Choroid plexus epithelial cell (primary cell): ENCODE data around the gene ABCD2.

ENCODE experiments used
- DNase-seq: peaks from one replicate; pipeline ENCODE4 v3.0.0-alpha.2; 2010; ENCODE audit warnings: low read depth
- H3K4me3 ChIP-seq: 2 replicates; pipeline ENCODE4 v1.5.1; 2011; ENCODE audit warnings: low read depth, mild to moderate bottlenecking, control low read depth, low read length, moderate library complexity
- TF ChIP-seq, protein P1 (sequence below): conservative IDR thresholded peaks from 2 replicates; pipeline ENCODE4 v1.5.1; 2011; ENCODE audit warnings: low read depth, mild to moderate bottlenecking, control low read depth, inconsistent platforms, low read length, moderate library complexity

The ABCD2 gene

DNA sequence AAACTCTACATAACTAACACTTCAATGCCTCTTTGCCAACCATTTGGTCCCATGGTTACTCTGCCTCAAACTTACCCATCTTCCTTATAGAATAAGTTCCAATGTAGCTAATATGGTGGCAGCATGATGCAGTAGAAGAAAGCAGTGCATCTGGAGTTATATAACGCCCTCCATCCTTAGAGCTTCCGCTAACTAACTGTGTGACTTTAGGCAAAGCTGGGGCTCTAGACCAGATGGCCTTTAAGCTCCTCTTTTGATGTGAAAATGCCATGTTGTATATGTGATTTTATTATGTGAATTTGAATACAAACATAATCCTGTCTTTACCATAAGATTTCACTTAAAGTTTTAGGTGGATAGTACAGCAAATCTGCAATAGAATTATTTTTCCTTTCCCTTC lies 6.1 kb downstream of the ABCD2 start:
- no peak overlapping the region for H3K4me3 ChIP-seq
- no peak for DNase-seq
- TF ChIP-seq, protein P1, sequence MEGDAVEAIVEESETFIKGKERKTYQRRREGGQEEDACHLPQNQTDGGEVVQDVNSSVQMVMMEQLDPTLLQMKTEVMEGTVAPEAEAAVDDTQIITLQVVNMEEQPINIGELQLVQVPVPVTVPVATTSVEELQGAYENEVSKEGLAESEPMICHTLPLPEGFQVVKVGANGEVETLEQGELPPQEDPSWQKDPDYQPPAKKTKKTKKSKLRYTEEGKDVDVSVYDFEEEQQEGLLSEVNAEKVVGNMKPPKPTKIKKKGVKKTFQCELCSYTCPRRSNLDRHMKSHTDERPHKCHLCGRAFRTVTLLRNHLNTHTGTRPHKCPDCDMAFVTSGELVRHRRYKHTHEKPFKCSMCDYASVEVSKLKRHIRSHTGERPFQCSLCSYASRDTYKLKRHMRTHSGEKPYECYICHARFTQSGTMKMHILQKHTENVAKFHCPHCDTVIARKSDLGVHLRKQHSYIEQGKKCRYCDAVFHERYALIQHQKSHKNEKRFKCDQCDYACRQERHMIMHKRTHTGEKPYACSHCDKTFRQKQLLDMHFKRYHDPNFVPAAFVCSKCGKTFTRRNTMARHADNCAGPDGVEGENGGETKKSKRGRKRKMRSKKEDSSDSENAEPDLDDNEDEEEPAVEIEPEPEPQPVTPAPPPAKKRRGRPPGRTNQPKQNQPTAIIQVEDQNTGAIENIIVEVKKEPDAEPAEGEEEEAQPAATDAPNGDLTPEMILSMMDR = no peak

DNA sequence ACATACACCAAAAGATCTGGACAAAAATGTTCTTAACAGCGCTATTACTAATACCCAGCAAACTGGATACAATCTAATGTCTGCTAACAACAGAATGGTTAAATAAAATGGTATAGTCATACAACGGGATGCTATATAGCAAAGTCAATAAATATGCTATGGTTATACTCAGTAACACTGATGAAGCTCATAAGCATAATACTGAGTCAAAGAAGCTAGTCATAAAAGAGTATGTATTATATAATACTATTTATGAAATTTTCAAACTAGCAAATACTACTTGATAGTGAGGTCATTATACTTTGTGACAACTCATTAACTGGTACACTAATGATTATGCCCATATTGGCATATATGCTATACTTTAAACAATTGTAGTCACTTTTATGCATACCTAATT lies 7.4 kb downstream of the ABCD2 start:
- no peak overlapping the region for H3K4me3 ChIP-seq
- TF ChIP-seq, protein P1 = no peak
- DNase-seq = no peak

DNA sequence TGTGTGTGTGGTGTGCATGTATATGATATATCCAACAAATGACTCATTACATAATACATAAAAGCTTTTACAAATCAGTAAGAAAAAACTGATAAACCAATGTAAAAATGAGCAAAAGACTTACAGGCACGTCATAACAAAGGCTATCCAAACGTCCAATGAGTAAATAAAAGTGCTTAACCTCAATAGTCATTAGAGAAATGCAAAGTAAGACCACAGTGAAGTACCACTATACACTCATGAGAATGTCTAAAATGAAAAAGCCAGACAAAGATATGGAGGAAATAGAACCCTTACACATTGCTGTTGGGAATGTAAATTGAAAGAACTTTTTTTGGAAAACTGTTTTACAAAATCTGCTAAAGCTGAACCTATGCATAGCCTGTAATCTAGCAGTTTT lies 7.8 kb downstream of the ABCD2 start:
- TF ChIP-seq, protein P1 = no peak
- H3K4me3 ChIP-seq = no peak overlapping the region
- no peak for DNase-seq

DNA sequence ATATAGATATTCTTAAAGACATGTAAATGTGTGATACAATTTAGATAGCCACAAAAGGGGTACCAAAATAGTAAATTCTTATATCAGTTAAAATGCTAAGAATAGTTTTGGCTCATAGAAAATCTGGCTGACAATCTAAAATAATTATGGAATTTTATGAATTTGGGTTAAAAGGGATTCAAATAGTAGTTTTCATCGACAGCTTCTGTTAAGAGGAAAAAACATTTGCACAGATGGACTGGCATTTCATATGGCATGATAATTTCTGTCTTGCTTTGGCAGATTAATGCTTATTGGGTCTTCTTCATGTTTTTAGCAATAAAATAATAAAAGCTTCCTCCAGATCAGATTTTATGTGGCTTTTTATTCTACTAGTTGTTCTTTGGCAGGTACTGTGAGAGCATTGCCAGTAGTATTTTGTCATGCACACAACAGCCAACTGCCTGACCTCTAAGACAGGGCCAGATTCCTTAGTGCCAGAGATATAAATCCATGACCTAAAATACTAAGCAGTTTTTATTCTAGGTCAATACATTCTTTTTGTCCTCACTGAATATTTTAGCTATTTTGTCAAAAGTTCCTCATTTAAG lies 9.1 kb downstream of the ABCD2 start:
- H3K4me3 ChIP-seq = no peak overlapping the region
- DNase-seq = no peak
- TF ChIP-seq, protein P1 = no peak

DNA sequence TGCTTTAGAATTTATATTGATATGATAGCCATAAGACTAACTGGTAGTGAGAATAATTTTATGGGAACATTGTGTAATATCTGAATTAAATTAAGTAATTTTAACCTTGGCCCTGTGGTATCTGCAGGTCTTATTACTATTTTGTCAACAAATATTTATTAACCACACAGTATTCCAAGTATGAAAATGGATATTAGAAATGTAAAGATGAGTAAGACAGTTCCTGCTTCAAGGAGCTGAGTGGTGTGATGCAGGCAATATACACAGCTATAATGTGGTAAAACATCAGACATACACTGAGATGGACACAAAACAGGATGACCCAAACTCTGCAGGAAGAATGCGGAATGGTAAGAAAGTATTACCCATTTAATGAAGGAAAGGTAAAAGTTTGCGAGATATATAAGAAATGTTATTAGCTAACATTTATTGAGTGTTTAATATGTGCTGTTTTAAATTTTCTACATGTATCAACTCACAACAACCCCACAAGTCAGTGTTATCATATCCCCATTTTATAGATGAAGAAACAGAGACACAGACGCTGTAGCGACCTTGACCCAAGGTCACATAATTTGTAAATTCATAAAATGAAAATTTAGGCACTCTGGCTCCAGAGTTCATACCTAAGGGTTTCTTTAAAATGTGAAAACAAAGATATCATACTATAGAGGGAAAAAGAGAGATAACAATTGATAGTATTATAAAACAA lies 12.7 kb downstream of the ABCD2 start:
- DNase-seq = peak; percentile 30
- TF ChIP-seq, protein P1 = no peak
- H3K4me3 ChIP-seq = no peak overlapping the region

DNA sequence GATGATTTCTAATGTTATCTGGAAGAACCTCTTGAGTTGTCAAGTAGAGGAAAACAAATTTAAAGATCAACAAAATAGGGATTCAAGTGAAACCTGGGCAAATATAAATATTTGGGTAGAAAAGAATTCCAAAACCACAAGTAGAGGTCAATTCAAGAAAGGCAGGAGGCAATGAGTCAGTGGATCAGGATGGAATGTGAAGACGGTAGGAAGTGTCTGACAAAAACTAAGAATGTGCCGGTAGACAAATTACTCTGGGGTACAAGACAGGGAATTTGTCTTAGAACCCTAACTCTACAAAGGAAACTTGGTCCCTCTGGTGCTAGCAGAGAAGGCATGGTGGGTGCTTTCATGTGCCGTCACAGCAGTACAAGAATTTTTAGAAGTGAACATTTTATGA lies 13.6 kb downstream of the ABCD2 start:
- TF ChIP-seq, protein P1 = no peak
- peak; percentile 80 for DNase-seq
- H3K4me3 ChIP-seq = no peak overlapping the region

DNA sequence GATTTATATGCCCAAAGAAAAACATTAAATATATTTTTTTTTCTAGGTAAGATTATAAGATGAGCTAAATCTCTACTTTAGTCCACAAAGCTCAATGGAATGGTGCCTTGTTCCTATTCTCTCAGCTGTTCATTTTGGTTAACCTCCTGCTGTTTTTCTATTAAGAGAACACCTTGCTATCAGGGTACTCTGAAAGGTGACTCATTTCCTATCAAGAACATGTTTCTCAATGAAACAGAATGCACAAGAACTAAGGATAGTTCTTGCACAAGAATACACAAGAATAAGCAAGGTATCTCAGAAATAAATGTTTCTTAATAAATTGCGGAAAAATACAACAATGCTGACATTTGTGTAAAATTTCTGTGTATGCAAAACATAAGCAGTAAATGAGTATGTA lies 14.1 kb downstream of the ABCD2 start:
- peak; percentile 72 for DNase-seq
- no peak overlapping the region for H3K4me3 ChIP-seq
- TF ChIP-seq, protein P1 = no peak
